NCI-H2081 (cell line): Measurements from ENCODE around the gene GAS6.

Experiments
- DNase-seq, 2 experiments: peaks; one replicate each; lab custom pipeline; 2025; lab: John Stamatoyannopoulos, UW

GAS6 gene

GRCh38 chr13:113819731-113820715, 43.9 kb downstream of the GAS6 start:
- DNase-seq, result no peak

- no peak for DNase-seq
Measured at GRCh38 chr13:113819341-113819730, 44.5 kb downstream of the GAS6 start.

- no peak for DNase-seq
Measured at GRCh38 chr13:113818700-113819295, 45.1 kb downstream of the GAS6 start.

- DNase-seq, result no peak
Measured at GRCh38 chr13:113817860-113818691, 45.8 kb downstream of the GAS6 start.

- DNase-seq, result peak; percentile 72 to 78
Measured at GRCh38 chr13:113816946-113817859, 46.7 kb downstream of the GAS6 start.

GRCh38 chr13:113816254-113816929, 47.5 kb downstream of the GAS6 start:
- DNase-seq, result no peak

GRCh38 chr13:113815151-113816058, 48.5 kb downstream of the GAS6 start:
- DNase-seq, result no peak

- DNase-seq, result no peak
Measured at GRCh38 chr13:113814435-113814821, 49.4 kb downstream of the GAS6 start.

- no peak for DNase-seq
Measured at GRCh38 chr13:113813749-113814434, 50.0 kb downstream of the GAS6 start.

- no peak for DNase-seq
Measured at GRCh38 chr13:113813070-113813748, 50.7 kb downstream of the GAS6 start.

GRCh38 chr13:113812178-113813040, 51.5 kb downstream of the GAS6 start:
- no peak for DNase-seq

GRCh38 chr13:113811081-113811928, 52.6 kb downstream of the GAS6 start:
- no peak for DNase-seq

GRCh38 chr13:113810640-113811039, 53.2 kb downstream of the GAS6 start:
- DNase-seq, result no peak

GRCh38 chr13:113809934-113810333, 53.9 kb downstream of the GAS6 start:
- no peak for DNase-seq

GRCh38 chr13:113808058-113808834, 55.6 kb downstream of the GAS6 start:
- DNase-seq, result no peak

- no peak for DNase-seq
Measured at GRCh38 chr13:113806526-113806925, 57.4 kb downstream of the GAS6 start.
